Ovary (tissue), 9 donors: Measurements from ENCODE around the gene STAB1. TPM values are rescaled to one million over a fixed set of nuclear protein-coding genes. Genes with fewer than 3 reads are reported as not detected.

Source experiments
- DNase-seq, 5 donors: peaks; one replicate each; pipeline ENCODE4 v3.0.0-alpha.2; 2019 to 2020
- H3K27ac ChIP-seq, 2 donors: fragments of 200-600 bp; one replicate each; pipeline versions ENCODE4 v1.5.1 to v1.8.0; 2019 to 2022
- H3K27me3 ChIP-seq: fragments of 200-600 bp; one replicate; pipeline ENCODE4 v1.8.0; 2022
- H3K36me3 ChIP-seq: fragments of 200-600 bp; sonication (generic); one replicate; pipeline ENCODE4 v1.5.1; 2019
- H3K4me1 ChIP-seq: one replicate; pipeline ENCODE4 v1.8.1; 2013; ENCODE audit warnings: mild to moderate bottlenecking, moderate library complexity; ENCODE audit not compliant: insufficient read depth
- H3K4me3 ChIP-seq: fragments of 200-600 bp; sonication (generic); one replicate; pipeline ENCODE4 v1.5.1; 2017
- H3K9me3 ChIP-seq, 2 donors: fragments of 200-600 bp in 1 of 2; sonication (generic) in 1 of 2; one replicate each; pipeline versions ENCODE4 v1.5.1 to v1.8.1; 2013 to 2019; ENCODE audit warnings: mild to moderate bottlenecking in 1 of 2, moderate library complexity in 1 of 2
- CTCF ChIP-seq, 3 donors: fragments of 450-650 bp in 2 of 3; fragments of 200-600 bp in 1 of 3; IDR thresholded peaks; one replicate each; pipeline versions ENCODE4 v1.5.1 to v1.8.0; 2016 to 2022; ENCODE audit warnings: antibody characterized with exemption in 3 of 3, mild to moderate bottlenecking in 1 of 3
- EP300 ChIP-seq: sonication (generic); formaldehyde crosslinking; IDR thresholded peaks from one replicate; pipeline ENCODE4 v1.6.1; 2017; ENCODE audit warnings: antibody characterized with exemption
- POLR2A ChIP-seq: fragments of 450-650 bp; IDR thresholded peaks from one replicate; pipeline ENCODE4 v1.6.1; 2017; ENCODE audit warnings: antibody characterized with exemption, mild to moderate bottlenecking, moderate library complexity
- WGBS, 3 donors: extraction: QIAGEN DNeasy Blood & Tissue Kit in 1 of 3; methylation state at CpG; one replicate each; pipeline versions ENCODE4 v1.1.5 to v1.1.7; 2013 to 2017; 5-methylcytosine and 5-hydroxymethylcytosine counted together
- intact Hi-C, 4 donors: fragments of 100-400 bp; cut with DNase I; formaldehyde crosslinking; loops; one replicate each; pipeline versions ENCODE4 v1.11.0 to v1.15.1; 2022 to 2023
- polyA plus RNA-seq, 2 donors: library from polyadenylated mRNA; stranded (reverse); fragments of 200-250 nt in 1 of 2; fragments of 350-450 nt in 1 of 2; fragmentation: Illumina TruSeq in 1 of 2; extraction: RNeasy Lipid Tissue Mini Kit (QIAGEN cat#74804) in 1 of 2; gene quantifications; one replicate each; pipeline ENCODE4 v1.2.3, GENCODE V29; 2013 to 2014
- total RNA-seq, 7 donors: library from RNA; depleted of rRNA in 2 of 7; stranded (reverse); fragments of >200 nt in 2 of 7; fragmentation: NEBNext Ultra II Directional in 3 of 7; extraction: Animal tissue kit (Norgen Biotek cat#: 25700) in 3 of 7; gene quantifications; one replicate each; pipeline versions ENCODE4 v1.1.0 to v1.2.4, GENCODE V29; 2016 to 2023
- donor health status: DM: no; HTN: no; CAD: no; lungs with moderate emphysema.
- donor health status: DM: no; HTN: no; CAD: no.
- donor health status: Bipolar disorder and iron deficiency.
- donor health status: DM: yes; HTN: yes; CAD: no.
- donor health status: DM: no; HTN: no; CAD: no.
- donor health status: DM: yes; HTN: yes; CAD: no.

STAB1 gene
- total and polyA plus RNA-seq, 9 donors, result 21.4 to 114 (median 47.5) TPM

- Histone ChIP-seq H3K4me1 (peaks cover 18% of the 10 kb centered on the region), H3K9me3 (no peaks in the 10 kb centered on the region), H3K36me3 (peaks cover 2% of the 10 kb centered on the region), H3K27me3 (no peaks in the 10 kb centered on the region), H3K27ac (no peak overlapping the region), H3K4me3 (no peak overlapping the region)
- 95 to 96% (median 96%) methylated on average over 58 to 59 of the region's 59 CpGs for WGBS, 3 donors
- TF ChIP-seq POLR2A, result no peak
- no peak for TF ChIP-seq CTCF (IDR thresholded peaks at IDR 0.05)
- no peak for TF ChIP-seq EP300
- intact Hi-C loops, result no loop called here
- no peak for DNase-seq
Observed at GRCh38 chr3:52487788-52488691, 7.1 kb upstream of the STAB1 start.

GRCh38 chr3:52488746-52489145 is 6.4 kb upstream of the STAB1 start:
- peaks cover 2% of the 10 kb centered on the region for H3K36me3 ChIP-seq
- H3K27ac ChIP-seq, result no peak overlapping the region
- H3K9me3 ChIP-seq, result no peaks in the 10 kb centered on the region
- intact Hi-C loops, result no loop called here
- H3K27me3 ChIP-seq, result no peaks in the 10 kb centered on the region
- no peak overlapping the region for H3K4me3 ChIP-seq
- no peak for DNase-seq
- 82 to 94% (median 90%) methylated on average over 3 of the region's 3 CpGs for WGBS, 3 donors
- H3K4me1 ChIP-seq, result peaks cover 14% of the 10 kb centered on the region
- TF ChIP-seq CTCF (IDR thresholded peaks at IDR 0.05) (no peak), EP300 (no peak), POLR2A (no peak)

GRCh38 chr3:52489453-52489852 is 5.7 kb upstream of the STAB1 start:
- Histone ChIP-seq H3K27me3 (no peaks in the 10 kb centered on the region), H3K27ac (no peak overlapping the region), H3K4me3 (no peak overlapping the region), H3K9me3 (no peaks in the 10 kb centered on the region), H3K4me1 (peaks cover 12% of the 10 kb centered on the region), H3K36me3 (peaks cover 2% of the 10 kb centered on the region)
- DNase-seq, result no peak
- 87 to 93% (median 92%) methylated on average over 18 of the region's 18 CpGs for WGBS, 3 donors
- no peak for TF ChIP-seq EP300
- intact Hi-C loops, result no loop called here

- Histone ChIP-seq H3K4me1 (peaks cover 4% of the 10 kb centered on the region), H3K36me3 (peaks cover 2% of the 10 kb centered on the region), H3K27me3 (no peaks in the 10 kb centered on the region), H3K27ac (no peak overlapping the region), H3K4me3 (no peak overlapping the region), H3K9me3 (no peaks in the 10 kb centered on the region)
- TF ChIP-seq POLR2A (no peak), EP300 (no peak), CTCF (IDR thresholded peaks at IDR 0.05) (no peak)
- 82 to 89% (median 84%) methylated on average over 21 to 22 of the region's 22 CpGs for WGBS, 3 donors
- no peak for DNase-seq
- intact Hi-C loops, result no loop called here
Observed at GRCh38 chr3:52490035-52490938, 4.9 kb upstream of the STAB1 start.
